T-helper 2 cell (primary cell): ENCODE results near the gene BEND7.
"Not testable (repeated sequence)": the region's sequence is repeated elsewhere in the genome, so short reads cannot be mapped to it uniquely, and the experiment has no call there.

Experiments
- DNase-seq, 5 experiments: peaks; one replicate each; pipeline versions ENCODE4 v3.0.0 to v3.0.0-alpha.2; 2012 to 2022

The BEND7 gene

GRCh38 chr10:13417459-13418126 is 111.2 kb downstream of the BEND7 start:
- DNase-seq = no peak

GRCh38 chr10:13416760-13417159 is 112.1 kb downstream of the BEND7 start:
- DNase-seq = no peak

GRCh38 chr10:13414855-13415254 is 114.0 kb downstream of the BEND7 start:
- no peak for DNase-seq

GRCh38 chr10:13414137-13414536 is 114.7 kb downstream of the BEND7 start:
- no peak for DNase-seq

GRCh38 chr10:13412894-13413293 is 115.9 kb downstream of the BEND7 start:
- no peak for DNase-seq

- no peak for DNase-seq
Observed at GRCh38 chr10:13404791-13405190, 124.0 kb downstream of the BEND7 start.

- no peak for DNase-seq
Observed at GRCh38 chr10:13404305-13404759, 124.5 kb downstream of the BEND7 start.

- not testable (repeated sequence) for DNase-seq
Observed at GRCh38 chr10:13403426-13403825, 125.4 kb downstream of the BEND7 start.

- DNase-seq = no peak
Observed at GRCh38 chr10:13402021-13402420, 126.8 kb downstream of the BEND7 start.

- DNase-seq = no peak
Observed at GRCh38 chr10:13401142-13401541, 127.7 kb downstream of the BEND7 start.

- DNase-seq = no peak
Observed at GRCh38 chr10:13400196-13400965, 128.4 kb downstream of the BEND7 start.

GRCh38 chr10:13399752-13400151 is 129.1 kb downstream of the BEND7 start:
- no peak for DNase-seq

GRCh38 chr10:13399236-13399635 is 129.6 kb downstream of the BEND7 start:
- no peak for DNase-seq

- DNase-seq = no peak
Observed at GRCh38 chr10:13397052-13397451, 131.8 kb downstream of the BEND7 start.

GRCh38 chr10:13396369-13396768 is 132.4 kb downstream of the BEND7 start:
- no peak for DNase-seq

GRCh38 chr10:13395540-13395939 is 133.3 kb downstream of the BEND7 start:
- DNase-seq = no peak

GRCh38 chr10:13393640-13394039 is 135.2 kb downstream of the BEND7 start:
- no peak for DNase-seq

- no peak for DNase-seq
Observed at GRCh38 chr10:13392701-13393100, 136.1 kb downstream of the BEND7 start.
